Mammary epithelial cell (primary cell): Measurements from ENCODE around the gene SLC25A33.

Source experiments
- EZH2 ChIP-seq: IDR thresholded peaks from 2 replicates; pipeline ENCODE4 v1.6.1; 2012; ENCODE audit warnings: low read length, inconsistent platforms, borderline replicate concordance
- TF ChIP-seq, protein P1 (sequence below), 2 donors: IDR thresholded peaks in 1 of 2; conservative IDR thresholded peaks in 1 of 2; 2 replicates each; pipeline ENCODE4 v1.5.1; 2011 to 2012; ENCODE audit warnings: inconsistent platforms in 2 of 2, low read length in 2 of 2, mild to moderate bottlenecking in 2 of 2, control low read depth in 1 of 2, low read depth in 1 of 2; ENCODE audit not compliant: insufficient read depth in 1 of 2; ENCODE audit errors: extremely low read depth in 1 of 2

- TF ChIP-seq, protein P1, sequence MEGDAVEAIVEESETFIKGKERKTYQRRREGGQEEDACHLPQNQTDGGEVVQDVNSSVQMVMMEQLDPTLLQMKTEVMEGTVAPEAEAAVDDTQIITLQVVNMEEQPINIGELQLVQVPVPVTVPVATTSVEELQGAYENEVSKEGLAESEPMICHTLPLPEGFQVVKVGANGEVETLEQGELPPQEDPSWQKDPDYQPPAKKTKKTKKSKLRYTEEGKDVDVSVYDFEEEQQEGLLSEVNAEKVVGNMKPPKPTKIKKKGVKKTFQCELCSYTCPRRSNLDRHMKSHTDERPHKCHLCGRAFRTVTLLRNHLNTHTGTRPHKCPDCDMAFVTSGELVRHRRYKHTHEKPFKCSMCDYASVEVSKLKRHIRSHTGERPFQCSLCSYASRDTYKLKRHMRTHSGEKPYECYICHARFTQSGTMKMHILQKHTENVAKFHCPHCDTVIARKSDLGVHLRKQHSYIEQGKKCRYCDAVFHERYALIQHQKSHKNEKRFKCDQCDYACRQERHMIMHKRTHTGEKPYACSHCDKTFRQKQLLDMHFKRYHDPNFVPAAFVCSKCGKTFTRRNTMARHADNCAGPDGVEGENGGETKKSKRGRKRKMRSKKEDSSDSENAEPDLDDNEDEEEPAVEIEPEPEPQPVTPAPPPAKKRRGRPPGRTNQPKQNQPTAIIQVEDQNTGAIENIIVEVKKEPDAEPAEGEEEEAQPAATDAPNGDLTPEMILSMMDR (conservative IDR thresholded peaks at IDR 0.05 in 1 of 2, IDR thresholded peaks at IDR 0.05 in 1 of 2; ENCODE audit: extremely low read depth in 1 of 2, insufficient read depth in 1 of 2, low read depth in 1 of 2, low read length in 2 of 2): no peak
- no peak for TF ChIP-seq EZH2
Observed at GRCh38 chr1:9530320-9530719, 8.9 kb upstream of the SLC25A33 start.
